Measurements from ENCODE around the gene NDST4.
A peak's percentile ranks its signal among the peaks of the same experiment; 100 is the strongest.

The NDST4 gene

DNA sequence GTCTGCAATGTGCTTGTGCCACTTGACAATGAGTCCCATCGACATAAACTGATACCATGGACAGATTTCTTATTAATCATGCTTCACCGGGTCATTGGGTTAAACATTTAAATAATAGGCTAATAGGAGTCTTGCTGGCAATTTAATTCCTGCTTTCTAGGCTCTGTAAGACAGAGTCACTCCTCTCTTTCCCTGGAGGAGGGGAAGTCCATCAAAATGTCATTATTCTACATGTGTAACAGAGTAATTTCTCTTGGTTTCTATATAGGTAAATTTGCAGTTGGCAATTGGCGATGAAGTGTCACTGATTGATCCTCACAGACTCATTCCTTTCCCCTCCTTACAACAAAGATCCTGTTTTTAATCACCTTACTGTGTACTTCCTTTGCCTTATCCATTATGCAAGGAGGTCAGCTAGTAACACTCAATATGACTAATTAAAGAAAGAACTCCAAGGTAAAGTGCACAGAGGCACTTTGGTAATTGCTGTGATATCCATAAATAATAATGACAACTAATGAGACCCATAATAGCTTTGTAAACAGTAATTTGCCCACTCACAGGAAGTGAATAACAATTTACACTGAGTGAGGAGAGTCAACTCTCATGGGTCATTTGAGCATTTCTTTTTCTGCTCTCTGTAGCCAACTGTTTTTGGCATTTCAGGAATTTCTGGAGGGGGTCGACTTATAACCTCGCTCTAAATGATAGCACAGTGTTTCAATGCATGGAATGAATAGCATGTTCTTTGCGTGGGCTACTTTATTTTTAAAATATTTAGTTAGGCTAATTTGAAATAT lies 330.8 kb downstream of the NDST4 start:
- POLR2A ChIA-PET, result no interaction called here
- no peak for DNase-seq (ENCODE audit: extremely low spot score)
- CTCF ChIA-PET, result no interaction called here
- no peak for TF ChIP-seq L3MBTL2 (conservative IDR thresholded peaks at IDR 0.05)
- TF ChIP-seq NFRKB (IDR thresholded peaks at IDR 0.05), result no peak
- no peak for TF ChIP-seq TARDBP (IDR thresholded peaks at IDR 0.05)
- TF ChIP-seq ARNT (IDR thresholded peaks at IDR 0.05), result no peak
- TF ChIP-seq, protein P1, sequence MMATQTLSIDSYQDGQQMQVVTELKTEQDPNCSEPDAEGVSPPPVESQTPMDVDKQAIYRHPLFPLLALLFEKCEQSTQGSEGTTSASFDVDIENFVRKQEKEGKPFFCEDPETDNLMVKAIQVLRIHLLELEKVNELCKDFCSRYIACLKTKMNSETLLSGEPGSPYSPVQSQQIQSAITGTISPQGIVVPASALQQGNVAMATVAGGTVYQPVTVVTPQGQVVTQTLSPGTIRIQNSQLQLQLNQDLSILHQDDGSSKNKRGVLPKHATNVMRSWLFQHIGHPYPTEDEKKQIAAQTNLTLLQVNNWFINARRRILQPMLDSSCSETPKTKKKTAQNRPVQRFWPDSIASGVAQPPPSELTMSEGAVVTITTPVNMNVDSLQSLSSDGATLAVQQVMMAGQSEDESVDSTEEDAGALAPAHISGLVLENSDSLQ (IDR thresholded peaks at IDR 0.05), result no peak
- no peak for TF ChIP-seq ELF4 (IDR thresholded peaks at IDR 0.05)
- no peak for TF ChIP-seq FOXA1 (IDR thresholded peaks at IDR 0.05)
- TF ChIP-seq SP1 (IDR thresholded peaks at IDR 0.05), result no peak
- TF ChIP-seq LEF1 (IDR thresholded peaks at IDR 0.05; ENCODE audit: borderline replicate concordance), result no peak
- TF ChIP-seq SUZ12 (IDR thresholded peaks at IDR 0.05), result no peak
- TF ChIP-seq HDGF (IDR thresholded peaks at IDR 0.05; ENCODE audit: borderline replicate concordance), result no peak
- TF ChIP-seq ZNF384 (IDR thresholded peaks at IDR 0.05), result no peak
- no peak for TF ChIP-seq BHLHE40 (IDR thresholded peaks at IDR 0.05; ENCODE audit: borderline replicate concordance)

DNA sequence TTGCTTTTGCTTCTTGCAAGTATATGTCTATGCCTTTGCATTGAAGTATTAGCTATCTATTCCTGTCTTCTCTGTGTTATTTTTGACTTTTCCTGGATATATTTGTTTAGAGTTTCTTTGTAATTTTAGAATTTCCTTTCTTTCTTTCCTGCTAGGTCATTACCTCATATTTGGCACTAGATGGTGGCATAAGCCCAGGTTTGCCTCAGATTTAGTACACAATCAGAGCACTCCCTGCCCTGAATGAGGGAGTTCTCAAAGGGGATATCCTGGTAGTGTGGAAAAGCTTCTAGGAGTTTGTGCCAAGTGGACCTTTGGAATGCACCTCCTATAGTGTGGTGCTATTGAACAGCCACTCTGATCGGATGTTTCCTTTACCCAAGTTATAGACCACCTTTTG lies 333.2 kb downstream of the NDST4 start:
- CTCF ChIA-PET, result interaction anchor here (0.6 to 1.2 kb wide), 3 partner anchors 28 to 1072 kb away, joined by 3 to 4 read pairs (median 3); no protein-coding TSS in a partner anchor
- POLR2A ChIA-PET, result no interaction called here
- no peak for TF ChIP-seq SP1 (IDR thresholded peaks at IDR 0.05)
- no peak for TF ChIP-seq ELF4 (IDR thresholded peaks at IDR 0.05)
- no peak for TF ChIP-seq CTBP1 (IDR thresholded peaks at IDR 0.05; ENCODE audit: borderline replicate concordance)
- no peak for TF ChIP-seq TARDBP (IDR thresholded peaks at IDR 0.05)
- DNase-seq (ENCODE audit: extremely low spot score), result peak; percentile 28

Measured in HEK293T (cell line).